ENCODE results near the gene SPPL3.
"Not testable (repeated sequence)": the region's sequence is repeated elsewhere in the genome, so short reads cannot be mapped to it uniquely, and the experiment has no call there.

DNA sequence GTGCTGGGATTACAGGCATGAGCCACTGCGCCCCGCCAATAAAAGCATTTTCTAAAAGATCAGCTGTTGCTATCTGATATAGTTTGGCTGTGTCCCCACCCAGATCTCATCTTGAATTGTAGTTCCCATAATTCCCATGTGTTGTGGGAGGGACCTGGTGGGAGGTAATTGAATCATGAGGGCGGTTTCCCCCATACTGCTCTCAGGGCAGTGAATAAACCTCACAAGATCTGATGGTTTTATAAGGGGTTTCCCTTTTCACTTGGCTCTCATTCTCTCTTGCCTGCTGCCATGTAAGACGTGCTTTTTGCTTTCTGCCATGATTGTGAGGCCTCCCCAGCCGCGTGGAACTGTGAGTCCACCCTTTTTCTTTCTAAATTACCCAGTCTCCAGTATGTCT lies 41.4 kb upstream of the SPPL3 start:
- TF ChIP-seq, protein P1, sequence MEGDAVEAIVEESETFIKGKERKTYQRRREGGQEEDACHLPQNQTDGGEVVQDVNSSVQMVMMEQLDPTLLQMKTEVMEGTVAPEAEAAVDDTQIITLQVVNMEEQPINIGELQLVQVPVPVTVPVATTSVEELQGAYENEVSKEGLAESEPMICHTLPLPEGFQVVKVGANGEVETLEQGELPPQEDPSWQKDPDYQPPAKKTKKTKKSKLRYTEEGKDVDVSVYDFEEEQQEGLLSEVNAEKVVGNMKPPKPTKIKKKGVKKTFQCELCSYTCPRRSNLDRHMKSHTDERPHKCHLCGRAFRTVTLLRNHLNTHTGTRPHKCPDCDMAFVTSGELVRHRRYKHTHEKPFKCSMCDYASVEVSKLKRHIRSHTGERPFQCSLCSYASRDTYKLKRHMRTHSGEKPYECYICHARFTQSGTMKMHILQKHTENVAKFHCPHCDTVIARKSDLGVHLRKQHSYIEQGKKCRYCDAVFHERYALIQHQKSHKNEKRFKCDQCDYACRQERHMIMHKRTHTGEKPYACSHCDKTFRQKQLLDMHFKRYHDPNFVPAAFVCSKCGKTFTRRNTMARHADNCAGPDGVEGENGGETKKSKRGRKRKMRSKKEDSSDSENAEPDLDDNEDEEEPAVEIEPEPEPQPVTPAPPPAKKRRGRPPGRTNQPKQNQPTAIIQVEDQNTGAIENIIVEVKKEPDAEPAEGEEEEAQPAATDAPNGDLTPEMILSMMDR (IDR thresholded peaks at IDR 0.05 in 8 of 11, conservative IDR thresholded peaks at IDR 0.05 in 3 of 11): not testable (repeated sequence)
- not testable (repeated sequence) for TF ChIP-seq POLR2A (IDR thresholded peaks at IDR 0.05)
